Measurements from ENCODE around the gene LDAH.

Gene LDAH

GRCh38 chr2:20667531-20668401 lies 155.1 kb downstream of the LDAH start:
- no peak for DNase-seq (ENCODE audit: low spot score)

GRCh38 chr2:20667151-20667530 lies 155.8 kb downstream of the LDAH start:
- peak; percentile 63 for DNase-seq (ENCODE audit: low spot score)

- peak; percentile 60 for DNase-seq (ENCODE audit: low spot score)
Measured at GRCh38 chr2:20666304-20667150, 156.4 kb downstream of the LDAH start, which contains the start of gene GDF7. Gene GDF7, plus strand, starts transcription at chr2:20667144. Its CDS starts 96 bp downstream, at chr2:20667240.

GRCh38 chr2:20666005-20666303 lies 156.9 kb downstream of the LDAH start:
- DNase-seq (ENCODE audit: low spot score): peak; percentile 59

- DNase-seq (ENCODE audit: low spot score): no peak
Measured at GRCh38 chr2:20665243-20666004, 157.5 kb downstream of the LDAH start.

GRCh38 chr2:20664431-20665242 lies 158.3 kb downstream of the LDAH start:
- DNase-seq (ENCODE audit: low spot score): no peak

- DNase-seq (ENCODE audit: low spot score): no peak
Measured at GRCh38 chr2:20664071-20664390, 158.9 kb downstream of the LDAH start.

GRCh38 chr2:20663196-20664070 lies 159.5 kb downstream of the LDAH start:
- no peak for DNase-seq (ENCODE audit: low spot score)

GRCh38 chr2:20662308-20662937 lies 160.5 kb downstream of the LDAH start:
- no peak for DNase-seq (ENCODE audit: low spot score)

- DNase-seq (ENCODE audit: low spot score): peak; percentile 71
Measured at GRCh38 chr2:20661421-20662307, 161.2 kb downstream of the LDAH start.

GRCh38 chr2:20660506-20661420 lies 162.1 kb downstream of the LDAH start:
- DNase-seq (ENCODE audit: low spot score): no peak

GRCh38 chr2:20657522-20658235 lies 165.2 kb downstream of the LDAH start:
- DNase-seq (ENCODE audit: low spot score): no peak

- no peak for DNase-seq (ENCODE audit: low spot score)
Measured at GRCh38 chr2:20656561-20656960, 166.3 kb downstream of the LDAH start.

GRCh38 chr2:20654535-20654813 lies 168.4 kb downstream of the LDAH start:
- no peak for DNase-seq (ENCODE audit: low spot score)

- no peak for DNase-seq (ENCODE audit: low spot score)
Measured at GRCh38 chr2:20653695-20654534, 169.0 kb downstream of the LDAH start.

- no peak for DNase-seq (ENCODE audit: low spot score)
Measured at GRCh38 chr2:20652673-20653575, 170.0 kb downstream of the LDAH start.

All from D341Med (cell line).